ENCODE data around the gene MORN3. TPM values are rescaled to one million over a fixed set of nuclear protein-coding genes. Genes with fewer than 3 reads are reported as not detected.
A peak's percentile ranks its signal among the peaks of the same experiment; 100 is the strongest.
"Not testable (repeated sequence)": the region's sequence is repeated elsewhere in the genome, so short reads cannot be mapped to it uniquely, and the experiment has no call there.

MORN3 gene
- total RNA-seq, 2 donors from 2014 or later = 8.5 to 9.5 TPM

DNA sequence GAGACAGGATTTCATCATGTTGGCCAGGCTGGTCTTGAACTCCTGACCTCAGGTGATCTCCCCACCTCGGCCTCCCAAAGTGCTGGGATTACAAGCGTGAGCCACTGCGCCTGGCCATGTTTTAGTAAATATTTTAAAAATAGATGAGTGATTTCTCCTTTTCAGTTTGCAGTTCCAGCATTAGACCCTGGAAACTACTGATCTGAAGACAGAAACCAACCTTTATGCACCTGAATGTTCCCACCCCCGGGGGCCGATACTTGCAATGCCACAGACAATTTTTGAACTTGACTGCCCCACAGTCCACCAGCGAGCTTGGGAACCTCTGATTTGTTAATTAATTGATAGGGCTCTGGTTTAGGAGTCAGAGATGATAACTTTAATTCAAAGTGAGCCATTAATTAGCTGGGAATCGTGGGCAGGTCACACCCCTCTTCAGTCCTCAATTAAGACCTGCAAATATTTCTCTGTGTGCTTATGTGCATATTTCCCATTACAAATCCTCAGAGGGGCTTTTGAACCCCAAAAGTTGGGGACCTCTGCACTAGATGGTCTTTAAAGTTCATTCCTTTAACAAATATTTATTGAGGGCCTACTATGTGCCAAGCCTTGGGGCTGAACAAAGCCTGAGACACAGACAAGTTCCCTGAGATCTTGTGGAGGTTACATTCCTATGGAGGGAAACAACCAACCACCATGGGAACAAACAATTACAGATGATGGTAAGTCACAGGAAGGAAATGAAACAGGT lies 39.0 kb upstream of the MORN3 start:
- Mint-ChIP-seq H3K4me1 (peaks cover 10% of the 10 kb centered on the region), H3K27ac (no peak overlapping the region), H3K36me3 (ENCODE audit: low read depth) (no peaks in the 10 kb centered on the region), H3K27me3 (no peaks in the 10 kb centered on the region), H3K4me3 (no peak overlapping the region)
- DNase-seq (no peak), ATAC-seq (no peak)
- H3K9me3 ChIP-seq (ENCODE audit: control insufficient read depth, low read length, poor library complexity, severe bottlenecking) = no peaks in the 10 kb centered on the region

DNA sequence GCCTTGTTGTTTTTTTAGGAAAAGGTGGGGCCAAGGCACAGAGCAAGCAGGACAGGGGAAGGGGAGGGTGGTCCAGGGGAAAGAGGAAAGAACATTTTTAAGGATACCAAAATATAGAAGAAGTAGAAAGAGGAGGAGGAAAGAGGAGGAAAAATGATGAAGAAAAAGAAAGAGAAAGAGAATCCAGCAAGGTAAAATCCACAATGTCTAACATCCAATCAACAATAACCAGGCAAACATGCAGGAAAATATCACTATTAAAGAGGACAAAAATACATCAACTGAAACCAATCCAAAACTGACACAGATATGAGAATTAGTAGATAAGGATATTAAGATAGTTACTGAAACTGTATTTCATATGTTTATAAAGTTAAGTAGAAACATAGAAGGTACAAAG lies 36.1 kb upstream of the MORN3 start:
- H3K4me1 Mint-ChIP-seq = no peaks in the 10 kb centered on the region
- no peak overlapping the region for H3K27ac Mint-ChIP-seq
- H3K4me3 Mint-ChIP-seq = no peak overlapping the region
- no peaks in the 10 kb centered on the region for H3K27me3 Mint-ChIP-seq
- no peaks in the 10 kb centered on the region for H3K36me3 Mint-ChIP-seq (ENCODE audit: low read depth)
- DNase-seq (no peak), ATAC-seq (no peak)
- no peaks in the 10 kb centered on the region for H3K9me3 ChIP-seq (ENCODE audit: control insufficient read depth, low read length, poor library complexity, severe bottlenecking)

DNA sequence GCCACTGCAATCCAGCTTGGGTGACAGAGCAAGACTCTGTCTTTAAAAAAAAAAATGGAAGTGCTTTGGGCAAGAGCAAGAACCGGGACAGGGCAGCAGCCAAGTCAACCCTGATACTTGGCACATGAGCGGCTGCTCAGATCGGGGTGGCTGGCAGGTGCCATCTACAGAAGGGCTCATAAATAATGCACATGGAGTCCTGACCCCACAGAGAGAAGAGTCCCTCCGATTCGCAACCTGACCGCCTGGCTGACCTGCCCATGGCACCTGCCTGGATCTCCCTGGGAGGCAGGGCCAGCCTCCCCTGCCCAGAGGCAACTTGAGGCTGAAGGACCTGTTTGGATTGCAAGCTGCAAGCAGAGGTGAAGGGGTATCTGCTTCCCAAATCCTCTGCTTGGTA lies 33.5 kb upstream of the MORN3 start:
- H3K27ac Mint-ChIP-seq = no peak overlapping the region
- ATAC-seq = no peak
- H3K36me3 Mint-ChIP-seq (ENCODE audit: low read depth) = no peaks in the 10 kb centered on the region

DNA sequence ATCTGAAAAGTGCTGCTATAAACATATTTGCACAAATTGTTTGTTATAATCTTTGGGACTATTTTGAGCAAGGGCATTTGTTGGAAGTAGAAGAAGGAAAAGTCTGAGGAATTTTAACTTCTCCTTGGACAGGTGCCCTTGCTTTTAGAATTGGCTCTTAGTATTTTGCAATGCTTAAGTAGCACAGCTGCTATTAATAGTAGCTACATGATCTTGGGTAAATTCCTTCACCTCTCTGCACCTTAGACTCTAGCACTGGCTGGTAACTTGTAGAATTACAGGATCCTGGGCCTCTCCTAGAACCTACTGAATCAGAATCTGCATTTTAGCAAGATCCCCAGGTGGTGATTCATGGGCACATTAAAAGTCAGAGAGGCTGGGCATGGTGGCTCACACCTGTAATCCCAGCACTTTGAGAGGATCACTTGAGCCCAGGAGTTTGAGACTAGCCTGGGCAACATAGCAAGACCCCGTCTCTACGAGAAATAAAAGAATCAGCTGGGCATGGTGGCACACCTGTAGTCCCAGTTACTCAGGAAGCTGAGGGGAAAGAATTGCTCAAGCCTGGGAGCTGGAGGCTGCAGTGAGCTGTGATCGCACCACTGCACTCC lies 32.3 kb upstream of the MORN3 start:
- ATAC-seq (no peak), DNase-seq (no peak)
- Mint-ChIP-seq H3K4me1 (no peaks in the 10 kb centered on the region), H3K4me3 (no peak overlapping the region), H3K36me3 (ENCODE audit: low read depth) (no peaks in the 10 kb centered on the region), H3K27ac (no peak overlapping the region), H3K27me3 (no peaks in the 10 kb centered on the region)
- no peaks in the 10 kb centered on the region for H3K9me3 ChIP-seq (ENCODE audit: control insufficient read depth, low read length, poor library complexity, severe bottlenecking)

More for the DNA sequence above, 33.5 kb upstream of the MORN3 start:
- no peak for DNase-seq
- H3K4me3 Mint-ChIP-seq = no peak overlapping the region
- H3K4me1 Mint-ChIP-seq = no peaks in the 10 kb centered on the region
- H3K27me3 Mint-ChIP-seq = no peaks in the 10 kb centered on the region
- no peaks in the 10 kb centered on the region for H3K9me3 ChIP-seq (ENCODE audit: control insufficient read depth, low read length, poor library complexity, severe bottlenecking)

DNA sequence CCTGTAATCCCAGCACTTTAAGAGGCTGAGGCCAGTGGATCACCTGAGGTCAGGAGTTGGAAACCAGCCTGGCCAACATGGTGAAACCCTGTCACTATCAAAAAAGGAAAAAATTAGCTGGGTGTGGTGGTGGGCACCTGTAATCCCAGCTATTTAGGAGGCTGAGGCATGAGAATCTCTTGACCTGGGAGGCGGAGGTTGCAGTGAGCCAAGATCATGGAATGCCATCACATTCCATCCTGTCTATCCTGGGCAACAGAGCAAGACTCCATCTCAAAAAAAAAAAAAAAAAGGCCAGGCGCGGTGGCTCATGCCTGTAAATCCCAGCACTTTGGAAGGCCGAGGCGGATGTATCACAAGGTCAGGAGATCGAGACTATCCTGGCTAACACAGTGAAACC lies 28.4 kb upstream of the MORN3 start:
- H3K27ac Mint-ChIP-seq = not testable (repeated sequence)

DNA sequence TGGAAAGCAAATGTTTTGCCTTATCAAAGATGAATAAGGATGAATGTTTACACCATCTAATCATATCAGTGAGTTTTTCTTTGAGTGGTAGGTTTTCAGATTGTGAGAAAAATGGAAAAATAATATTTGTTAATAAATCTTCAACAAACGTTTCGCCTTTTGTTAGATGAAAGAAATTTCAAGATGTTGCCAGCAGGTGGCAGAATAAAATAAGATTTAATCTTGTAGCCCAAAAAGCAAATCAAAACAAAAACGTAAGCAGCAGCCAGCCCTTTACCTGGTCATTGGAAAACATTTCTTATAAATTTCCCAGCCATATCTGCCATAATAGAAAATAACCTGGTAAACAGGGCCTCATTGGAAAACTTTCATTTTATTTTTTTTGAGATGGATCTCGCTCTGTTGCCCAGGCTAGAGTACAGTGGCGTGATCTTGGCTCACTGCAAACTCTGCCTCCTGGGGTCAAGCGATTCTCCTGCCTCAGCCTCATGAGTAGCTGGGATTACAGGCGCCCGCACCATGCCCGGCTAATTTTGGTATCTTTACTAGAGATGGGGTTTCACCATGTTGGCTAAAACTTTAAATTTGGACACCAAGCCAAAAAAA lies 27.7 kb upstream of the MORN3 start:
- no peaks in the 10 kb centered on the region for H3K9me3 ChIP-seq (ENCODE audit: control insufficient read depth, low read length, poor library complexity, severe bottlenecking)
- no peaks in the 10 kb centered on the region for H3K36me3 Mint-ChIP-seq (ENCODE audit: low read depth)
- H3K27ac Mint-ChIP-seq = no peak overlapping the region
- ATAC-seq (peak; percentile 32), DNase-seq (no peak)
- H3K27me3 Mint-ChIP-seq = no peaks in the 10 kb centered on the region
- no peak overlapping the region for H3K4me3 Mint-ChIP-seq
- H3K4me1 Mint-ChIP-seq = peaks cover 3% of the 10 kb centered on the region

More for the DNA sequence above, 28.4 kb upstream of the MORN3 start:
- H3K36me3 Mint-ChIP-seq (ENCODE audit: low read depth); H3K27me3 Mint-ChIP-seq; ATAC-seq; H3K4me1 Mint-ChIP-seq; DNase-seq; H3K9me3 ChIP-seq (ENCODE audit: control insufficient read depth, low read length, poor library complexity, severe bottlenecking); H3K4me3 Mint-ChIP-seq: not testable (repeated sequence)

DNA sequence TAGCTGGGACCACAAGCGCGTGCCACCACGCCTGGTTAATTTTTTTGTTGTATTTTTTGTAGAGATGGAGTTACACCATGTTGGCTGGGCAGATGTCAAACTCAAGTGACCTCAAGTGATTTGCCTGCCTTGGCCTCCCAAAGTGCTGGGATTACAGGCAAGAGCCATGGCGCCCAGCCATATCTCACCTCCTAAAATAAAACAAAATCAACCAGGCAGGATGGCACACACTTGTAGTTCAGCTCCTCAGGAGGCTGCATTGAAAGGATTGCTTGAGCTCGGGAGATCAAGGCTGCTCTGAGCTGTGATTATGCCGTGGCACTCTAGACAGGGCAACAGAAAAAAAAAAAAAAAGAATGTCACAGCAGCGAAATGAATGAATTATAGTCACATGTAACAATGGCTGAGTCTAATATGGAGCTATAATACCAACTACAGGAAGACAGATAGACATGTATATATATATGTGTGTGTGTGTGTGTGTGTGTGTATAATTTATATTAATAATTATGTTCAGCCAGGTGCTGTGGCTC lies 23.8 kb upstream of the MORN3 start:
- Mint-ChIP-seq H3K4me1 (peaks cover 3% of the 10 kb centered on the region), H3K36me3 (ENCODE audit: low read depth) (no peaks in the 10 kb centered on the region), H3K27ac (no peak overlapping the region), H3K27me3 (no peaks in the 10 kb centered on the region), H3K4me3 (no peak overlapping the region)
- no peak for DNase-seq
- ATAC-seq = no peak
- H3K9me3 ChIP-seq (ENCODE audit: control insufficient read depth, low read length, poor library complexity, severe bottlenecking) = no peaks in the 10 kb centered on the region

DNA sequence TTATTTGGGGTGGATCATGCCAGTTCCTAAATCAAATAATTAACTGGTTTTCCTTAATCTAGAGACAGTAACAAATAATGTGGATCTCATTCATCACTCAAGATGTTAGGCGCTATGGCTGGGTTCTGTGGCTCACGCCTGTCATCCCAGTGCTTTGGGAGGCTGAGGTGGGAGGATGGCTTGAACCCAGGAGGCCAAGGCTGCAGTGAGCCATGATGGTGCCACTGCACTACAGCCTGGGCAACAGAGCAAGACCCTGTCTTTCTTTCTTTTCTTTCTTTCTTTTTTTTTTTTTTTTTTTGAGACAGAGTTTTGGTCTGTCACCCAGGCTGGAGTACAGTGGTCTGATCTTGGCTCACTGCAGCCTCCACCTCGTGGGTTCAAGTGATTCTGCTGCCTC lies 23.3 kb upstream of the MORN3 start:
- not testable (repeated sequence) for DNase-seq; ATAC-seq; H3K36me3 Mint-ChIP-seq (ENCODE audit: low read depth); H3K27ac Mint-ChIP-seq; H3K4me3 Mint-ChIP-seq; H3K27me3 Mint-ChIP-seq; H3K4me1 Mint-ChIP-seq; H3K9me3 ChIP-seq (ENCODE audit: control insufficient read depth, low read length, poor library complexity, severe bottlenecking)

DNA sequence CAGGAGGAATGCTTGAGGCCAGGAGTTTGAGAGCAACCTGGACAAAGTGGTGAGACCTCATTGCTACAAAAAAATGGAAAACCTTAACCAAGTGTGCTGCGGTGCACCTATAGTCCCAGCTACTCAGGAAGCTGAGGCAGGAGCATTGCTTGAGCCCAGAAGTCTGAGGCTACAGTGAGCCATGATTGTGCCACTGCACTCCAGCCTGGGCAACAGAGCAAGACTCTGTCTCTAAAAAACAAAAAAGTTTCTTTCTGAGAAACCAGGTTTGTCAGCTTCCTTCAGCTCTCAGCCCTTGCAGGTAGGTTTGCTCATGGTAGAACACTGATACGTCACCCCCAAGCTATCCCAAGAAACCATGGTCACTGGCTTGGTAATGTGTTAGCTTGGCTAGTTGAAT lies 20.0 kb upstream of the MORN3 start:
- ATAC-seq = no peak
- no peak for DNase-seq
- Mint-ChIP-seq H3K27ac (no peak overlapping the region), H3K4me3 (no peak overlapping the region), H3K36me3 (ENCODE audit: low read depth) (no peaks in the 10 kb centered on the region), H3K4me1 (peaks cover 7% of the 10 kb centered on the region), H3K27me3 (no peaks in the 10 kb centered on the region)
- no peaks in the 10 kb centered on the region for H3K9me3 ChIP-seq (ENCODE audit: control insufficient read depth, low read length, poor library complexity, severe bottlenecking)

DNA sequence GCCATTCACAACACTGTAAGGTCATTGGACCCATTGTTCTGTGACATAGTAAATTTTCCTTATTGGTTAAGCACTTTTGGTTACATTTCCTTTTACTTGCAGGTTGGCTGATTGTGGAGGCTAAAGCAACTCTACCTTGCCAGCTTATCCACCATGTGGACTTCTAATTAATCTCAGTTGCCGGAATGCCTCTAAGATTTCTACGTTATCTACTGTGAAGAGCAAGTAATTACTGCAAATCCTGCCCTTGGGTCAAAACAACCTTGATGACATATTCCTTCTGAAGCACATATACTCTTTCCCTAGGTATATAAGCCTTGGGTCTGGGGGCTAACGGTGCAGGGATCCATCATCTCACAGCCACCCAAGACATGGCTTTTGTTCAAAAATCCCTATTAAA lies 19.5 kb upstream of the MORN3 start:
- Mint-ChIP-seq H3K27me3 (no peaks in the 10 kb centered on the region), H3K36me3 (ENCODE audit: low read depth) (no peaks in the 10 kb centered on the region), H3K27ac (no peak overlapping the region), H3K4me1 (peaks cover 7% of the 10 kb centered on the region), H3K4me3 (no peak overlapping the region)
- no peak for DNase-seq
- no peak for ATAC-seq
- H3K9me3 ChIP-seq (ENCODE audit: control insufficient read depth, low read length, poor library complexity, severe bottlenecking) = no peaks in the 10 kb centered on the region

DNA sequence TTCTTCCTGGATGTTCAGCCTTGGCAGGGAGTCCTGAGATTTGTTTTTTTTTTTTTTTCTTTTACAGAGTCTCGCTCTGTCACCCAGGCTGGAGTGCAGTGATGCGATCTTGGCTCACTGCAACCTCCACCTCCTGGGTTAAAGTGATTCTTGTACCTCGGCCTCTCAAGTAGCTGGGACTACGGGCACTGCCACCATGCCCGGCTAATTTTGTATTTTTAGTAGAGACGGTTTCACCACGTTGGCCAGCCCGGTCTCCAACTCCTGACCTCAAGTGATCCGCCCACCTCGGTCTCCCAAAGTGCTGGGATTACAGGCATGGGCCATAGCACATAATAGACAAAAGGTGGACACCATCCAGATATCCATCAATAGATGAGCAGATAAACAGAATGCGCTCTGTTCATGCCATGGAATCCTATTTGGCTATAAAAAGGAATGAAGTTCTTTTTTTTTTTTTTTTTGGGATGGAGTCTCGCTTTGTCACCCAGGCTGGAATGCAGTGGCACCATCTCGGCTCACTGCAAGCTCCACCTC lies 10.3 kb upstream of the MORN3 start:
- H3K9me3 ChIP-seq (ENCODE audit: control insufficient read depth, low read length, poor library complexity, severe bottlenecking); H3K36me3 Mint-ChIP-seq (ENCODE audit: low read depth); H3K4me1 Mint-ChIP-seq; H3K27me3 Mint-ChIP-seq; H3K4me3 Mint-ChIP-seq; ATAC-seq; DNase-seq: not testable (repeated sequence)
- H3K27ac Mint-ChIP-seq = peak overlapping the region; percentile 84

DNA sequence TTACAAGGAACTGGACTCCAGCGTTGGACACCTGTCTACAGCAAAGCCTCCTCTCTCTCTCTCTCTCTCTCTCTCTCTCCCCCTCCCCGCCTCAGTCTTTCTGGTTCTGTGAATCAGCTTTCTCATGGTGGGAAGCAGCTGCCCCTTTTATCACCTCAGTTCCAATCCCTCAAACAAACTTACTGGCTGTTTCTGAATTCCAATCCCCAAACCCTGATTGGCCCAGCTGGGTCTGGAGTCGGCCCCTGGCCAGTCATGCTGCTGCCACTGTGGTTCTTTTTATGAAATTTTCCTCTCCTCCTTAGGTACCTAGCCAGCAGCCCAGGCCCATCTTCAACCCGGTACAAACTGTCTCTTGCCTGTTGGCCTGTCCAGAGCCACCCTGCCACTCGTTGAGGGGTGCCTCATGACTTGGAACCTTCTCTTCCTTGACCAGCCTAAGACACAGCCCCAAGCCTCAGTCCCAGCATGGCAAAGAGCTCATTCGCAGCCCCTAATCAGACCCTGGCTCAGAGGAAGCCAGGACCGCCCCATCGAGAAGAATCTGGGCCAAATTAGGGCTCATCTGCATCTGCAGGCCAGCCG lies 9.4 kb upstream of the MORN3 start:
- H3K9me3 ChIP-seq (ENCODE audit: control insufficient read depth, low read length, poor library complexity, severe bottlenecking) = no peaks in the 10 kb centered on the region
- peak overlapping the region; percentile 84 for H3K27ac Mint-ChIP-seq
- H3K4me1 Mint-ChIP-seq = peaks cover 4% of the 10 kb centered on the region
- H3K4me3 Mint-ChIP-seq = no peak overlapping the region
- no peak for ATAC-seq
- no peaks in the 10 kb centered on the region for H3K27me3 Mint-ChIP-seq
- H3K36me3 Mint-ChIP-seq (ENCODE audit: low read depth) = no peaks in the 10 kb centered on the region
- DNase-seq = no peak

DNA sequence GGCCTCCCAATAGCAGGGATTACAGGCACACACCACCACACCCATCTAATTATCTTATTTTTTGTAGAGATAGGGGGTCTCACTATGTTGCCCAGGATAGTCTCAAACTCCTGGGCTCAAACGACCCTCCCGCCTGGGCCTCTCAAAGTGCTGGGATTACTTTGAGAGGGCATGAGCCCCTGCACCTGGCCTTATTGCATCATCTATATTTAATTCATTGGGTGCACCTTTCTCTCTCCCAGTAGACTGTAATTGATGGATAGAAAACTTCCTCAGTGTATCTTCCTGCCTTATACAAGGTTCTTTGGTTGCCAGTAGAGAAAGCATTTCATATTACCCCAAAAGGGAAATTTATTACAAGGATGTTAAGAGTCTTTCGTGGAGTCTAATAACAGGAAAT lies 8.9 kb upstream of the MORN3 start:
- no peak for ATAC-seq
- no peaks in the 10 kb centered on the region for H3K27me3 Mint-ChIP-seq
- H3K9me3 ChIP-seq (ENCODE audit: control insufficient read depth, low read length, poor library complexity, severe bottlenecking) = no peaks in the 10 kb centered on the region
- H3K27ac Mint-ChIP-seq = peak overlapping the region; percentile 84
- H3K4me3 Mint-ChIP-seq = no peak overlapping the region
- no peak for DNase-seq
- H3K4me1 Mint-ChIP-seq = peaks cover 6% of the 10 kb centered on the region
- H3K36me3 Mint-ChIP-seq (ENCODE audit: low read depth) = no peaks in the 10 kb centered on the region

Data from T-helper 17 cell (primary cell).